OCI-LY7 (cell line): Measurements from ENCODE around the gene PGC.

ENCODE experiments used
- EZH2phosphoT487 ChIP-seq: fragments of 200-600 bp; sonication (generic); IDR thresholded peaks from 2 replicates; pipeline ENCODE4 v1.6.1; 2018; ENCODE audit warnings: low read depth, borderline replicate concordance, mild to moderate bottlenecking, mixed run types, antibody characterized with exemption, low read length, moderate library complexity, mixed read lengths
- TF ChIP-seq, protein P1 (sequence below): fragments of 200-600 bp; sonication (generic); conservative IDR thresholded peaks from 2 replicates; pipeline ENCODE4 v1.5.1; 2014; ENCODE audit warnings: mild to moderate bottlenecking, antibody characterized with exemption, low read length, moderate library complexity, mixed read lengths

DNA sequence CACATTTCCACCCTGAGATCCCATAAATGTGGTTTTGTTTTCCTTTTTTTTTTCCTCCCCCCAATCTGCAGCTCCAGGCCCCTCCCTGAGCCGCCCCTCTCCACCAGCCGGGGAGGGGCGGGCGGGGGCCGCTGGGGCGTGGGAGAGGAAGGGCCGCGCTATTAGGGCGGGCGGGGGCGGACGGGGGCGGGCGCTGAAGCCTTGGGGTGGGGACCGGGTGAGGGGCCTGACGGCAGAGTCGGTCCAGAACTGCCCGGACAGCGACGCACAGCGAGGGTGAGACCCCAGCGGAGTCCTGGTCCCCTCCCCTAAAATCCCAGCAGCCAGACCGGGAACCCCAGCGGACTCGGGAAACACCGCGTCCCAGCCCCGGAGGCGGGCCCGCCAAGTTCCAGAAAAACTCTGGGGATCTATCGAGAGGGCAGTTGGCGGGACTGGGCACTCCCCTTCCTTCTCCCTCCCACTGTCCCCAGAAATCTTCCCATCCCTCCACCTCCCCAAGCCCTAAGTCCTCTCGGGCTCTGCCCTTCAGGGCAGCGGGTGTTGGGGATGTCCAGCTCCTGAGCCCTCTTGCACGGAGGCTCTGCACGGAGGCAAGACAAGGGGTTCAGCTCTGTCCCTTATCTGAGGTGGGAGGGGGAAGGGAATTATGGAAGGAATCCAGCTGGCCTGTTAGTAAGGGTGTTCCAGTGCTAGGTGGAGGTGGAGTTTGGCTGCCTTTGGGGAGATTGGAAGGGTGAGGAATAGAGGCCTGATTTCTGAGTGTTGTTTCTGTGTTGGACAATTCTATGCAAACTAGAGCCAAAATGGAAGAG is 33.6 kb upstream of the PGC start, which contains the start of gene PRICKLE4:
- TF ChIP-seq, protein P1, sequence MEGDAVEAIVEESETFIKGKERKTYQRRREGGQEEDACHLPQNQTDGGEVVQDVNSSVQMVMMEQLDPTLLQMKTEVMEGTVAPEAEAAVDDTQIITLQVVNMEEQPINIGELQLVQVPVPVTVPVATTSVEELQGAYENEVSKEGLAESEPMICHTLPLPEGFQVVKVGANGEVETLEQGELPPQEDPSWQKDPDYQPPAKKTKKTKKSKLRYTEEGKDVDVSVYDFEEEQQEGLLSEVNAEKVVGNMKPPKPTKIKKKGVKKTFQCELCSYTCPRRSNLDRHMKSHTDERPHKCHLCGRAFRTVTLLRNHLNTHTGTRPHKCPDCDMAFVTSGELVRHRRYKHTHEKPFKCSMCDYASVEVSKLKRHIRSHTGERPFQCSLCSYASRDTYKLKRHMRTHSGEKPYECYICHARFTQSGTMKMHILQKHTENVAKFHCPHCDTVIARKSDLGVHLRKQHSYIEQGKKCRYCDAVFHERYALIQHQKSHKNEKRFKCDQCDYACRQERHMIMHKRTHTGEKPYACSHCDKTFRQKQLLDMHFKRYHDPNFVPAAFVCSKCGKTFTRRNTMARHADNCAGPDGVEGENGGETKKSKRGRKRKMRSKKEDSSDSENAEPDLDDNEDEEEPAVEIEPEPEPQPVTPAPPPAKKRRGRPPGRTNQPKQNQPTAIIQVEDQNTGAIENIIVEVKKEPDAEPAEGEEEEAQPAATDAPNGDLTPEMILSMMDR: no peak
- no peak for TF ChIP-seq EZH2phosphoT487
